A673 (cell line): ENCODE measurements around the gene HTD2. TPM values are rescaled to one million over a fixed set of nuclear protein-coding genes. Genes with fewer than 3 reads are reported as not detected.

Experiments used
- BruUV-seq: library from RNA; stranded (reverse); fragments of 400-500 nt; replicated peaks from 2 replicates; lab custom pipeline; 2021; lab: Mats Ljungman, UMichigan
- CTCF ChIA-PET: fragments of 300-600 bp; sonication (Branson Sonifier 250); formaldehyde crosslinking; loops from one replicate; lab custom pipeline; 2022; ENCODE audit warnings: antibody characterized with exemption; lab: Charles Lee
- POLR2A ChIA-PET: fragments of 300-600 bp; sonication (Branson Sonifier 250); formaldehyde crosslinking; loops from one replicate; lab custom pipeline; 2022; ENCODE audit warnings: antibody characterized with exemption; ENCODE audit not compliant: low non-redundant PET; lab: Charles Lee
- DNase-seq: peaks from one replicate; pipeline ENCODE4 v3.0.0-alpha.2; 2015; ENCODE audit warnings: low spot score
- H3K27ac ChIP-seq: fragments of 200-600 bp; sonication (generic); 2 replicates; pipeline ENCODE4 v1.5.1; 2016; ENCODE audit warnings: mixed run types, low read depth, mild to moderate bottlenecking, mixed read lengths, antibody characterized with exemption, low read length; ENCODE audit not compliant: poor library complexity, severe bottlenecking
- H3K27me3 ChIP-seq: fragments of 200-600 bp; sonication (generic); replicated peaks from 2 replicates; pipeline ENCODE4 v1.6.1; 2017; ENCODE audit warnings: mixed run types, low read depth, mild to moderate bottlenecking, mixed read lengths, antibody characterized with exemption, low read length; ENCODE audit not compliant: insufficient read depth, poor library complexity
- H3K36me3 ChIP-seq: fragments of 200-600 bp; sonication (generic); 2 replicates; pipeline ENCODE4 v1.6.1; 2016; ENCODE audit warnings: mixed run types, mild to moderate bottlenecking, mixed read lengths, antibody characterized with exemption, low read length; ENCODE audit not compliant: insufficient read depth, poor library complexity, severe bottlenecking
- H3K4me1 ChIP-seq: fragments of 200-600 bp; sonication (generic); 2 replicates; pipeline ENCODE4 v1.6.1; 2017; ENCODE audit warnings: mixed run types, mild to moderate bottlenecking, mixed read lengths, antibody characterized with exemption, low read length; ENCODE audit not compliant: insufficient read depth, poor library complexity, severe bottlenecking
- H3K4me3 ChIP-seq: fragments of 200-600 bp; sonication (generic); 2 replicates; pipeline ENCODE4 v1.5.1; 2016; ENCODE audit warnings: low read depth, mixed run types, mild to moderate bottlenecking, mixed read lengths, low read length; ENCODE audit not compliant: poor library complexity, severe bottlenecking
- H3K9me3 ChIP-seq: fragments of 200-600 bp; sonication (generic); 2 replicates; pipeline ENCODE4 v1.6.1; 2016; ENCODE audit warnings: mixed run types, low read depth, mild to moderate bottlenecking, mixed read lengths, antibody characterized with exemption, low read length; ENCODE audit not compliant: poor library complexity, severe bottlenecking
- CTCF ChIP-seq: fragments of 300-800, 200-600 bp; sonication (generic); conservative IDR thresholded peaks from 2 replicates; pipeline ENCODE4 v1.5.1; 2017; ENCODE audit warnings: low read depth, mild to moderate bottlenecking, antibody characterized with exemption, low read length, moderate library complexity, mixed read lengths
- EZH2 ChIP-seq: fragments of 200-600 bp; sonication (generic); IDR thresholded peaks from 2 replicates; pipeline ENCODE4 v1.6.1; 2017; ENCODE audit warnings: borderline replicate concordance, low read depth, mild to moderate bottlenecking, mixed read lengths, antibody characterized with exemption, low read length; ENCODE audit not compliant: poor library complexity, severe bottlenecking
- intact Hi-C: fragments of 100-400 bp; cut with micrococcal nuclease; formaldehyde crosslinking; loops from one replicate; pipeline ENCODE4 v1.10.0; 2022; ENCODE audit not compliant: unreplicated experiment
- total RNA-seq: library from RNA; stranded (reverse); gene quantifications from 2 replicates; pipeline ENCODE4 v1.2.3, GENCODE V29; 2021

The HTD2 gene
- total RNA-seq, 1 experiment from 2014 or later = 9.0 TPM

GRCh38 chr3:58291671-58292338, 14.5 kb upstream of the HTD2 start:
- H3K9me3 ChIP-seq = no peaks in the 10 kb centered on the region
- no peak overlapping the region for H3K4me3 ChIP-seq
- H3K4me1 ChIP-seq = peaks cover 6% of the 10 kb centered on the region
- H3K27me3 ChIP-seq = no peaks in the 10 kb centered on the region
- no peak for DNase-seq
- no TSS peak for BruUV-seq
- TF ChIP-seq EZH2 (no peak), CTCF (no peak)
- ChIA-PET POLR2A (no interaction called here), CTCF (no interaction called here)
- intact Hi-C loops = no loop called here
- peaks cover 65% of the 10 kb centered on the region for H3K36me3 ChIP-seq
- H3K27ac ChIP-seq = no peak overlapping the region

DNA sequence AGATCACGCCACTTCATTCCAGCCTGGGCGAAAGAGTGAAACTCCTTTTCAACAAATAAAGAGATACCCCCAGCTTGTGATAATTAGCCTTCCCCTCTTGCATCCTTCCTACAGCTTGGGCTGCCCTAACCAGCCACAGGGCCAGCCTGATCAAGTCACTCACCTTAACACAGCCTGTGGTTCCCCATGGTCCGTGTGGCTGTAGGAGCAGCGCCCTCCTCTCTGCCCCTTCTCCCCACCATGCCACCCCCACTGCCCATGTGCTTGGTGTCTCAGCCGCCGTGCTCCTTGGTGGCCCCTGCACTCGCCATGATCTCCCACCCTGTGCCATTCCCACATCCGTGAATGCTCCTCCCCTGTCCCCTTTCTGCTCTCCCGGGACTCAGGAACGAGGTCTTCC, 13.5 kb upstream of the HTD2 start:
- ChIA-PET CTCF (no interaction called here), POLR2A (no interaction called here)
- BruUV-seq = no TSS peak
- Histone ChIP-seq H3K9me3 (no peaks in the 10 kb centered on the region), H3K4me3 (no peak overlapping the region), H3K36me3 (peaks cover 54% of the 10 kb centered on the region), H3K27me3 (no peaks in the 10 kb centered on the region), H3K4me1 (peaks cover 6% of the 10 kb centered on the region), H3K27ac (no peak overlapping the region)
- intact Hi-C loops = no loop called here
- no peak for DNase-seq
- no peak for TF ChIP-seq EZH2
- no peak for TF ChIP-seq CTCF

DNA sequence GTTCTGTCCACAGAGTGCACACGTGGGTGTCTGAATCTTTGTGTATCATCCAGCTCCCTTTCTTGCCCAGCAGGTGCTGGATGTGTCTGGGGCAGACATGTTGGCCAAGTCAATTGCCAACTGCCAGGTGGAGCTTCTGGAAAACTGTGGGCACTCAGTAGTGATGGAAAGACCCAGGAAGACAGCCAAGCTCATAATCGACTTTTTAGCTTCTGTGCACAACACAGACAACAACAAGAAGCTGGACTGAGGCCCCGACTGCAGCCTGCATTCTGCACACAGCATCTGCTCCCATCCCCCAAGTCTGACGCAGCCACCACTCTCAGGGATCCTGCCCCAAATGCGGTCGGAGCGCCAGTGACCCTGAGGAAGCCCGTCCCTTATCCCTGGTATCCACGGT, 12.8 kb upstream of the HTD2 start:
- BruUV-seq = no TSS peak
- DNase-seq = no peak
- H3K27ac ChIP-seq = no peak overlapping the region
- H3K4me1 ChIP-seq = peaks cover 13% of the 10 kb centered on the region
- H3K36me3 ChIP-seq = peaks cover 47% of the 10 kb centered on the region
- no peak overlapping the region for H3K4me3 ChIP-seq
- POLR2A ChIA-PET = no interaction called here
- intact Hi-C loops = no loop called here
- no peak for TF ChIP-seq EZH2
- TF ChIP-seq CTCF = no peak
- H3K27me3 ChIP-seq = no peaks in the 10 kb centered on the region
- CTCF ChIA-PET = no interaction called here
- H3K9me3 ChIP-seq = no peaks in the 10 kb centered on the region
